ENCODE results near the gene FOSL1. TPM values are rescaled to one million over a fixed set of nuclear protein-coding genes. Genes with fewer than 3 reads are reported as not detected.
A peak's percentile ranks its signal among the peaks of the same experiment; 100 is the strongest.

The FOSL1 gene
- total and polyA plus RNA-seq, 2 experiments from 2014 or later: 14.6 to 17.1 TPM

- TF ChIP-seq ETS1 (IDR thresholded peaks at IDR 0.05) (no peak), NANOG (IDR thresholded peaks at IDR 0.05; ENCODE audit: borderline replicate concordance) (no peak), JUNB (IDR thresholded peaks at IDR 0.05; ENCODE audit: unreplicated experiment) (no peak)
- TF ChIP-seq, protein P1, sequence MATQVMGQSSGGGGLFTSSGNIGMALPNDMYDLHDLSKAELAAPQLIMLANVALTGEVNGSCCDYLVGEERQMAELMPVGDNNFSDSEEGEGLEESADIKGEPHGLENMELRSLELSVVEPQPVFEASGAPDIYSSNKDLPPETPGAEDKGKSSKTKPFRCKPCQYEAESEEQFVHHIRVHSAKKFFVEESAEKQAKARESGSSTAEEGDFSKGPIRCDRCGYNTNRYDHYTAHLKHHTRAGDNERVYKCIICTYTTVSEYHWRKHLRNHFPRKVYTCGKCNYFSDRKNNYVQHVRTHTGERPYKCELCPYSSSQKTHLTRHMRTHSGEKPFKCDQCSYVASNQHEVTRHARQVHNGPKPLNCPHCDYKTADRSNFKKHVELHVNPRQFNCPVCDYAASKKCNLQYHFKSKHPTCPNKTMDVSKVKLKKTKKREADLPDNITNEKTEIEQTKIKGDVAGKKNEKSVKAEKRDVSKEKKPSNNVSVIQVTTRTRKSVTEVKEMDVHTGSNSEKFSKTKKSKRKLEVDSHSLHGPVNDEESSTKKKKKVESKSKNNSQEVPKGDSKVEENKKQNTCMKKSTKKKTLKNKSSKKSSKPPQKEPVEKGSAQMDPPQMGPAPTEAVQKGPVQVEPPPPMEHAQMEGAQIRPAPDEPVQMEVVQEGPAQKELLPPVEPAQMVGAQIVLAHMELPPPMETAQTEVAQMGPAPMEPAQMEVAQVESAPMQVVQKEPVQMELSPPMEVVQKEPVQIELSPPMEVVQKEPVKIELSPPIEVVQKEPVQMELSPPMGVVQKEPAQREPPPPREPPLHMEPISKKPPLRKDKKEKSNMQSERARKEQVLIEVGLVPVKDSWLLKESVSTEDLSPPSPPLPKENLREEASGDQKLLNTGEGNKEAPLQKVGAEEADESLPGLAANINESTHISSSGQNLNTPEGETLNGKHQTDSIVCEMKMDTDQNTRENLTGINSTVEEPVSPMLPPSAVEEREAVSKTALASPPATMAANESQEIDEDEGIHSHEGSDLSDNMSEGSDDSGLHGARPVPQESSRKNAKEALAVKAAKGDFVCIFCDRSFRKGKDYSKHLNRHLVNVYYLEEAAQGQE (IDR thresholded peaks at IDR 0.05; ENCODE audit: unreplicated experiment): no peak
Measured at GRCh38 chr11:65928667-65929066, 28.5 kb upstream of the FOSL1 start (continued).

DNA sequence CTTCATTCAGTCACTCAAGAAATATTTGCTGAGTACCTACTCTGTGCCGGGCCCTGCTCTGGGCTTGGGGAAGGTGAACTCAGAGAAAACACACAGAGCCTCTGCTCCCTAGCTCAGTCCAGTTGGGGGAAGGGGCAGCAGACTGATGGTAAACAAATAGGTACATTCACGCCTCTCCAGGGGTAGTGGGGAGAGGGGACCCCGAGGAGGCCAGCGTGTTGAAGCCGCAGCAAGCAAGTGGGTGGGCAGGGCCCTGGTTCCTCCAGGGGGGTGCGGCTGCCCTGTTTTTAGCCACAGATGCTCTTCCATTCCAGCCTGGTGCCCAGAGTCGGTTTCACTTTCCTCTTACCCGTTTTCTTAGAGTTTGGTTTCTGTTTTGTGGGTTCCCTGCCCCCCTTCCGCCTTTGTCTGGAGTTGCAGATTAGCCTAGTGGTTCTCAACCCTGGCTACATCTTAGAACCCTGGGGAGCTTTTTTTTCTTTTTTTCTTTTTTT, 27.8 kb upstream of the FOSL1 start:
- H3K9me3 Mint-ChIP-seq: no peaks in the 10 kb centered on the region
- Histone ChIP-seq H3K4me1 (ENCODE audit: insufficient read depth) (peaks cover 7% of the 10 kb centered on the region), H3K36me3 (ENCODE audit: insufficient read depth) (no peaks in the 10 kb centered on the region), H3K27ac (ENCODE audit: low read depth) (peak overlapping the region; percentile 63; the same call in 1 of the 2 replicates), H2AFZ (0 out of 2 replicates have a peak overlapping the region, but pooled peaks have one; percentile 52), H3K79me2 (replicated peaks; ENCODE audit: insufficient read depth) (no peaks in the 10 kb centered on the region), H3K4me2 (no peak overlapping the region), H4K20me1 (replicated peaks; ENCODE audit: insufficient read depth) (no peaks in the 10 kb centered on the region), H3K4me3 (no peak overlapping the region), H3K27me3 (ENCODE audit: insufficient read depth) (no peaks in the 10 kb centered on the region), H3F3A (replicated peaks; ENCODE audit: low read depth) (0 out of 2 replicates have a peak, but pooled peaks cover 5% of the 10 kb centered on the region), H3K9me2 (ENCODE audit: insufficient read depth) (no peaks in the 10 kb centered on the region)
- TF ChIP-seq JUNB (IDR thresholded peaks at IDR 0.05; ENCODE audit: unreplicated experiment): no peak
- TF ChIP-seq NANOG (IDR thresholded peaks at IDR 0.05; ENCODE audit: borderline replicate concordance): no peak
- DNase-seq (ENCODE audit: low spot score): no peak
- H3K4me1 Mint-ChIP-seq: peaks cover 23% of the 10 kb centered on the region
- ATAC-seq: peak; percentile 61
- peak overlapping the region; percentile 78 for H3K27ac Mint-ChIP-seq
- no peak overlapping the region for H3K4me3 Mint-ChIP-seq
- H3K36me3 Mint-ChIP-seq (ENCODE audit: low read depth): peaks cover 3% of the 10 kb centered on the region; the same call in 2 of the 3 replicates
- H3K27me3 Mint-ChIP-seq (ENCODE audit: insufficient read depth, low read depth, poor library complexity): peaks cover 6% of the 10 kb centered on the region

DNA sequence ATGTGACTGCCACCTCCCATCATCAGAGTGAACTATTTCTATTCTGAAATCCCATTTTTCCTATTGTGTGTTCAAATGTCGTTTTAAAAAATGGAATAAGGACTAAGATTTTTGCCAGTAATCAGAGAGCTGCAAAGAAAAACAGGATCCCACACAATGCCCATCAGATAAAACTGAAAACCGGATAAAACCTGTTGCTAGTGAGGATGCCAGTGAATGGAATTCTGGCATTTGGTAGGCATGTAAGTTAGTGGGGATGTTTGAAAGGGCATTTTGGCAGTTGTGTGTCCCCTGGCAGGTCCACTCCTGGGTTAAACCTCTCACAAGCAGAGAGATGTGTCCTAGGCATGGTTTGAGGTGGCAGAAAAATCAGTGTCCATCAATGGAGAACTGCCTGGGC, 25.2 kb upstream of the FOSL1 start:
- Histone ChIP-seq H3K4me1 (ENCODE audit: insufficient read depth) (peaks cover 9% of the 10 kb centered on the region; the same call in 1 of the 2 replicates), H3K4me3 (no peak overlapping the region), H3K36me3 (ENCODE audit: insufficient read depth) (no peaks in the 10 kb centered on the region; the same call in 1 of the 2 replicates), H3K9me2 (ENCODE audit: insufficient read depth) (no peaks in the 10 kb centered on the region), H3K27me3 (ENCODE audit: insufficient read depth) (no peaks in the 10 kb centered on the region), H3K79me2 (replicated peaks; ENCODE audit: insufficient read depth) (no peaks in the 10 kb centered on the region), H3F3A (replicated peaks; ENCODE audit: low read depth) (no peaks in the 10 kb centered on the region), H3K27ac (ENCODE audit: low read depth) (no peak overlapping the region), H2AFZ (no peak overlapping the region), H3K4me2 (no peak overlapping the region), H4K20me1 (replicated peaks; ENCODE audit: insufficient read depth) (no peaks in the 10 kb centered on the region)
- ATAC-seq (no peak), DNase-seq (ENCODE audit: low spot score) (no peak)
- Mint-ChIP-seq H3K4me1 (peaks cover 17% of the 10 kb centered on the region), H3K27ac (no peak overlapping the region), H3K27me3 (ENCODE audit: insufficient read depth, low read depth, poor library complexity) (peaks cover 7% of the 10 kb centered on the region), H3K36me3 (ENCODE audit: low read depth) (peaks cover 18% of the 10 kb centered on the region), H3K4me3 (no peak overlapping the region; the same call in 2 of the 3 replicates), H3K9me3 (no peaks in the 10 kb centered on the region)
- TF ChIP-seq POLR2AphosphoS5 (IDR thresholded peaks at IDR 0.05; ENCODE audit: low read depth): no peak
- no peak for TF ChIP-seq ETS1 (IDR thresholded peaks at IDR 0.05)
- TF ChIP-seq, protein P2, sequence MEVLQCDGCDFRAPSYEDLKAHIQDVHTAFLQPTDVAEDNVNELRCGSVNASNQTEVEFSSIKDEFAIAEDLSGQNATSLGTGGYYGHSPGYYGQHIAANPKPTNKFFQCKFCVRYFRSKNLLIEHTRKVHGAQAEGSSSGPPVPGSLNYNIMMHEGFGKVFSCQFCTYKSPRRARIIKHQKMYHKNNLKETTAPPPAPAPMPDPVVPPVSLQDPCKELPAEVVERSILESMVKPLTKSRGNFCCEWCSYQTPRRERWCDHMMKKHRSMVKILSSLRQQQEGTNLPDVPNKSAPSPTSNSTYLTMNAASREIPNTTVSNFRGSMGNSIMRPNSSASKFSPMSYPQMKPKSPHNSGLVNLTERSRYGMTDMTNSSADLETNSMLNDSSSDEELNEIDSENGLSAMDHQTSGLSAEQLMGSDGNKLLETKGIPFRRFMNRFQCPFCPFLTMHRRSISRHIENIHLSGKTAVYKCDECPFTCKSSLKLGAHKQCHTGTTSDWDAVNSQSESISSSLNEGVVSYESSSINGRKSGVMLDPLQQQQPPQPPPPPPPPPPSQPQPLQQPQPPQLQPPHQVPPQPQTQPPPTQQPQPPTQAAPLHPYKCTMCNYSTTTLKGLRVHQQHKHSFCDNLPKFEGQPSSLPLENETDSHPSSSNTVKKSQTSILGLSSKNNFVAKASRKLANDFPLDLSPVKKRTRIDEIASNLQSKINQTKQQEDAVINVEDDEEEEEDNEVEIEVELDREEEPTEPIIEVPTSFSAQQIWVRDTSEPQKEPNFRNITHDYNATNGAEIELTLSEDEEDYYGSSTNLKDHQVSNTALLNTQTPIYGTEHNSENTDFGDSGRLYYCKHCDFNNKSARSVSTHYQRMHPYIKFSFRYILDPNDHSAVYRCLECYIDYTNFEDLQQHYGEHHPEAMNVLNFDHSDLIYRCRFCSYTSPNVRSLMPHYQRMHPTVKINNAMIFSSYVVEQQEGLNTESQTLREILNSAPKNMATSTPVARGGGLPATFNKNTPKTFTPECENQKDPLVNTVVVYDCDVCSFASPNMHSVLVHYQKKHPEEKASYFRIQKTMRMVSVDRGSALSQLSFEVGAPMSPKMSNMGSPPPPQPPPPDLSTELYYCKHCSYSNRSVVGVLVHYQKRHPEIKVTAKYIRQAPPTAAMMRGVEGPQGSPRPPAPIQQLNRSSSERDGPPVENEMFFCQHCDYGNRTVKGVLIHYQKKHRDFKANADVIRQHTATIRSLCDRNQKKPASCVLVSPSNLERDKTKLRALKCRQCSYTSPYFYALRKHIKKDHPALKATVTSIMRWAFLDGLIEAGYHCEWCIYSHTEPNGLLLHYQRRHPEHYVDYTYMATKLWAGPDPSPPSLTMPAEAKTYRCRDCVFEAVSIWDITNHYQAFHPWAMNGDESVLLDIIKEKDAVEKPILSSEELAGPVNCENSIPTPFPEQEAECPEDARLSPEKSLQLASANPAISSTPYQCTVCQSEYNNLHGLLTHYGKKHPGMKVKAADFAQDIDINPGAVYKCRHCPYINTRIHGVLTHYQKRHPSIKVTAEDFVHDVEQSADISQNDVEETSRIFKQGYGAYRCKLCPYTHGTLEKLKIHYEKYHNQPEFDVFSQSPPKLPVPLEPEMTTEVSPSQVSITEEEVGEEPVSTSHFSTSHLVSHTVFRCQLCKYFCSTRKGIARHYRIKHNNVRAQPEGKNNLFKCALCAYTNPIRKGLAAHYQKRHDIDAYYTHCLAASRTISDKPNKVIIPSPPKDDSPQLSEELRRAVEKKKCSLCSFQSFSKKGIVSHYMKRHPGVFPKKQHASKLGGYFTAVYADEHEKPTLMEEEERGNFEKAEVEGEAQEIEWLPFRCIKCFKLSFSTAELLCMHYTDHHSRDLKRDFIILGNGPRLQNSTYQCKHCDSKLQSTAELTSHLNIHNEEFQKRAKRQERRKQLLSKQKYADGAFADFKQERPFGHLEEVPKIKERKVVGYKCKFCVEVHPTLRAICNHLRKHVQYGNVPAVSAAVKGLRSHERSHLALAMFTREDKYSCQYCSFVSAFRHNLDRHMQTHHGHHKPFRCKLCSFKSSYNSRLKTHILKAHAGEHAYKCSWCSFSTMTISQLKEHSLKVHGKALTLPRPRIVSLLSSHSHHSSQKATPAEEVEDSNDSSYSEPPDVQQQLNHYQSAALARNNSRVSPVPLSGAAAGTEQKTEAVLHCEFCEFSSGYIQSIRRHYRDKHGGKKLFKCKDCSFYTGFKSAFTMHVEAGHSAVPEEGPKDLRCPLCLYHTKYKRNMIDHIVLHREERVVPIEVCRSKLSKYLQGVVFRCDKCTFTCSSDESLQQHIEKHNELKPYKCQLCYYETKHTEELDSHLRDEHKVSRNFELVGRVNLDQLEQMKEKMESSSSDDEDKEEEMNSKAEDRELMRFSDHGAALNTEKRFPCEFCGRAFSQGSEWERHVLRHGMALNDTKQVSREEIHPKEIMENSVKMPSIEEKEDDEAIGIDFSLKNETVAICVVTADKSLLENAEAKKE (CRISPR knock-in tag; IDR thresholded peaks at IDR 0.05): no peak
- no peak for TF ChIP-seq JUNB (IDR thresholded peaks at IDR 0.05; ENCODE audit: unreplicated experiment)
- TF ChIP-seq STAT1 (IDR thresholded peaks at IDR 0.05; ENCODE audit: unreplicated experiment): no peak

Measured in GM23338 (cell line).